Muscle of back (tissue), 11 donors: ENCODE measurements around the gene EPX. TPM values are rescaled to one million over a fixed set of nuclear protein-coding genes. Genes with fewer than 3 reads are reported as not detected.

Experiments
- DNase-seq, 3 donors: peaks; one replicate each; pipeline versions ENCODE4 v3.0.0 to v3.0.0-alpha.2; 2013
- polyA plus RNA-seq, 10 donors: library from polyadenylated mRNA; unstranded; fragments of 120-200 nt; gene quantifications; one replicate each; pipeline ENCODE4 v1.2.1, GENCODE V29; 2013; ENCODE audit not compliant: insufficient read length in 10 of 10

Gene EPX
- polyA plus RNA-seq, 10 donors: 0.15 to 0.75 (median 0.35) TPM

DNA sequence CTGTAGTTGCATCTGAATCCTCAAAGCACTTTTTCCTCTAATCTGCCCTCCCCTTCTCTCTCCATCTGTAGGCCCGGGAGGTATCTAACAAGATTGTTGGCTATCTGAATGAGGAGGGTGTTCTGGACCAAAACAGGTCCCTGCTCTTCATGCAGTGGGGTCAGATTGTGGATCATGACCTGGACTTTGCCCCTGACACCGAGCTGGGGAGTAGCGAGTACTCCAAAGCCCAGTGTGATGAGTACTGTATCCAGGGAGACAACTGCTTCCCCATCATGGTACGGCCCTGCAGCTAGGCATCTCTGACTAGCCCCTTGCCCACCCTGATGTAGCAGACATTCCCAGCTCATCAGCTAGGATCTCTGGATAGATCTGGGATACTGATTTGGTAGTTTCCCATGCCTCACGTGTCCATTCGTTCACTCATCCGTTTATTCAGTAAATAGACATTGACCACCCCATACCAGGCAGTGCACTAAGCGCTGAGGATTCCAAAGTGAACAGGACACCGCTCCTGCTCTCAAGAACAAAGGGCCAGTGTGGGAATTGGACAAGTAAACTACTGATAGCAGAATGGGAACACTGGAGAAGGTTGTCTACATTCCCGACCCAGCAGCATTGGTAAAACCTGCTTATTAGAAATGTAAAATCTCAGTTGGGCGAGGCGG, 58.0 kb downstream of the EPX start:
- no peak for DNase-seq

DNA sequence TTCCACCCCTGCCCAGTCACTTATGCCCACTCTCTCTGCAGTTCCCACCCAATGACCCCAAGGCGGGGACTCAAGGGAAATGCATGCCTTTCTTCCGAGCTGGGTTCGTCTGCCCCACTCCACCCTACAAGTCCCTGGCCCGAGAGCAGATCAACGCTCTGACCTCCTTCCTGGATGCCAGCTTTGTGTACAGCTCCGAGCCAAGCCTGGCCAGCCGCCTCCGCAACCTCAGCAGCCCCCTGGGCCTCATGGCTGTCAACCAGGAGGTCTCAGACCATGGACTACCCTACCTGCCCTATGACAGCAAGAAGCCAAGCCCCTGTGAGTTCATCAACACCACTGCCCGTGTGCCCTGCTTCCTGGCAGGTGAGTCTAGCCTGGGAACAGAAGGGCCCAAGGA, 59.6 kb downstream of the EPX start:
- DNase-seq: no peak

DNA sequence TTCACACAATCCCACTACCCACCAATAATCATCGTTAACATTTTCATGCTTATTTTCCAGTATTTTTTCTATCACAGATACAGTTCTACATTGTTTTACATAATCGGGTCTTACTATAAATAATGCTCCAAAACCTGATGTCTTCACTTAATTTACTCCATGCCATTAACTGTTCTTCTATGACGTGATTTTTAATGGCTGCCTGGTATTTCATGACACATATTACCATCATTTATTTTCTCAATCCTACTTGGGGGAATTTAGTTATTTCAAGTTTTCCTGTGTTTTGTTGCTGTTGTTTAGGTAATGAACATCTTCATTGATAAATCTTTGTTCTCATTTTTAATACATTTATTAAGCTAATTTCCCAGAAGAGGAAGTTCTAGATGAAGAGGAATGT, 60.6 kb downstream of the EPX start:
- DNase-seq: no peak

Other genes with a start within 250 kb of the EPX start
- gene CUEDC1, start 237.3 kb upstream of the EPX start, polyA plus RNA-seq: 10 to 100 TPM; 42.2 to 57.2 (median 47.8) TPM
- 10 to 100 TPM; 43.1 to 56.6 (median 51.5) TPM for gene VEZF1, start 204.5 kb upstream of the EPX start, polyA plus RNA-seq
- 100 to 1,000 TPM; 164 to 237 (median 177) TPM for gene SRSF1, start 185.5 kb upstream of the EPX start, polyA plus RNA-seq
- 10 to 100 TPM; 33.2 to 48.9 (median 41.1) TPM for gene DYNLL2, start 109.3 kb upstream of the EPX start, polyA plus RNA-seq
- under 1 TPM in 1 of 10 donors, not detected in 9; 0.09 TPM for gene OR4D1, start 44.3 kb upstream of the EPX start, polyA plus RNA-seq
- gene OR4D2, start 25.7 kb upstream of the EPX start, polyA plus RNA-seq: not detected
- 10 to 100 TPM; 11.5 to 26.1 (median 14.9) TPM for gene MKS1, start 26.5 kb downstream of the EPX start, polyA plus RNA-seq
- under 1 TPM in 9 of 10 donors, not detected in 1; 0.07 to 0.29 (median 0.17) TPM for gene LPO, start 45.9 kb downstream of the EPX start, polyA plus RNA-seq
- 10 to 100 TPM in 3 of 10 donors, 1 to 10 TPM in 7; 4.1 to 17.8 (median 7.6) TPM for gene MPO, start 88.2 kb downstream of the EPX start, polyA plus RNA-seq
- 1 to 10 TPM; 3.3 to 6.8 (median 4.3) TPM for gene TSPOAP1, start 136.1 kb downstream of the EPX start, polyA plus RNA-seq
- gene SUPT4H1, start 159.5 kb downstream of the EPX start, polyA plus RNA-seq: 10 to 100 TPM; 68.9 to 98.0 (median 82.9) TPM
- gene RNF43, start 224.8 kb downstream of the EPX start, polyA plus RNA-seq: 1 to 10 TPM in 2 of 10 donors, under 1 TPM in 7, not detected in 1; 0.04 to 3.1 (median 0.11) TPM